Skeletal muscle tissue (tissue), 4 donors: ENCODE data around the gene SUZ12. TPM values are rescaled to one million over a fixed set of nuclear protein-coding genes. Genes with fewer than 3 reads are reported as not detected.
"Not testable (repeated sequence)": the region's sequence is repeated elsewhere in the genome, so short reads cannot be mapped to it uniquely, and the experiment has no call there.

Experiments
- H3K27ac ChIP-seq: one replicate; pipeline ENCODE4 v1.7.0; 2013; ENCODE audit warnings: mild to moderate bottlenecking, low read depth, low read length, inconsistent platforms
- H3K27me3 ChIP-seq, 3 donors: one replicate each; pipeline ENCODE4 v1.7.0; 2013; ENCODE audit warnings: low read length in 3 of 3; ENCODE audit not compliant: control insufficient read depth in 3 of 3, insufficient read depth in 3 of 3
- H3K36me3 ChIP-seq, 3 donors: one replicate each; pipeline ENCODE4 v1.7.0; 2013; ENCODE audit warnings: low read length in 3 of 3; ENCODE audit not compliant: control insufficient read depth in 3 of 3, insufficient read depth in 3 of 3
- H3K4me1 ChIP-seq, 3 donors: one replicate each; pipeline ENCODE4 v1.7.0; 2013; ENCODE audit warnings: low read length in 3 of 3, mild to moderate bottlenecking in 3 of 3; ENCODE audit not compliant: control insufficient read depth in 3 of 3, insufficient read depth in 3 of 3
- H3K4me3 ChIP-seq, 3 donors: one replicate each; pipeline ENCODE4 v1.7.0; 2013; ENCODE audit warnings: low read length in 3 of 3
- H3K9ac ChIP-seq, 3 donors: one replicate each; pipeline ENCODE4 v1.7.0; 2013; ENCODE audit warnings: low read length in 3 of 3, mild to moderate bottlenecking in 3 of 3, moderate library complexity in 2 of 3, low read depth in 1 of 3
- H3K9me3 ChIP-seq, 3 donors: one replicate each; pipeline ENCODE4 v1.7.0; 2013; ENCODE audit warnings: low read length in 3 of 3; ENCODE audit not compliant: control insufficient read depth in 3 of 3
- total RNA-seq: library from RNA; depleted of rRNA; stranded (reverse); fragments of >200 nt; gene quantifications from one replicate; pipeline ENCODE4 v1.2.3, GENCODE V29; 2014
- donor health status: Osteomylitis.

The SUZ12 gene
- 16.7 TPM for total RNA-seq

- H3K27ac ChIP-seq = peak within 1 kb of the TSS; percentile 77
- H3K9me3 ChIP-seq, H3K4me1 ChIP-seq, H3K27me3 ChIP-seq, H3K36me3 ChIP-seq: not testable (repeated sequence)
- peak within 1 kb of the TSS; percentile 61 to 81 (median 62) for H3K9ac ChIP-seq
- H3K4me3 ChIP-seq = peak within 1 kb of the TSS; percentile 77 to 82 (median 79)
Measured at GRCh38 chr17:31936615-31937609, at the start of gene SUZ12. Gene SUZ12 (plus strand): TSS chr17:31937007. CDS start chr17:31937247, 240 bp downstream.

- Histone ChIP-seq H3K9me3 (no peaks in the 10 kb centered on the region), H3K27ac (no peak overlapping the region), H3K36me3 (peaks cover 26 to 53% (median 49%) of the 10 kb centered on the region in 3 donors), H3K4me3 (no peak overlapping the region), H3K27me3 (no peaks in the 10 kb centered on the region), H3K9ac (no peak overlapping the region), H3K4me1 (no peaks in the 10 kb centered on the region)
Measured at GRCh38 chr17:31888124-31888523, 48.7 kb upstream of the SUZ12 start.

GRCh38 chr17:31900877-31901276 lies 35.9 kb upstream of the SUZ12 start:
- H3K9ac ChIP-seq = peak overlapping the region; percentile 80 to 88 (median 84)
- no peaks in the 10 kb centered on the region for H3K9me3 ChIP-seq
- peaks cover 11 to 22% (median 18%) of the 10 kb centered on the region in 3 donors for H3K36me3 ChIP-seq
- H3K4me3 ChIP-seq = peak overlapping the region; percentile 84 to 97 (median 92)
- H3K4me1 ChIP-seq = peaks cover 4 to 10% (median 6%) of the 10 kb centered on the region in 3 donors
- peak overlapping the region; percentile 41 for H3K27ac ChIP-seq
- H3K27me3 ChIP-seq = no peaks in the 10 kb centered on the region

- Histone ChIP-seq H3K9ac (no peak overlapping the region), H3K4me1 (peaks cover 4 to 10% (median 6%) of the 10 kb centered on the region in 3 donors), H3K4me3 (no peak overlapping the region), H3K27ac (no peak overlapping the region), H3K27me3 (no peaks in the 10 kb centered on the region), H3K36me3 (peaks cover 11 to 13% (median 12%) of the 10 kb centered on the region in 3 donors), H3K9me3 (no peaks in the 10 kb centered on the region)
Measured at GRCh38 chr17:31902693-31903092, 34.1 kb upstream of the SUZ12 start.

- no peak overlapping the region for H3K9ac ChIP-seq
- H3K4me3 ChIP-seq = no peak overlapping the region
- peaks cover 4 to 10% (median 6%) of the 10 kb centered on the region in 3 donors for H3K4me1 ChIP-seq
- H3K27me3 ChIP-seq = no peaks in the 10 kb centered on the region
- H3K36me3 ChIP-seq = peaks cover 8 to 11% (median 9%) of the 10 kb centered on the region in 3 donors
- H3K9me3 ChIP-seq = no peaks in the 10 kb centered on the region
- no peak overlapping the region for H3K27ac ChIP-seq
Measured at GRCh38 chr17:31903401-31903800, 33.4 kb upstream of the SUZ12 start.

- H3K27me3 ChIP-seq = no peaks in the 10 kb centered on the region
- H3K9ac ChIP-seq = no peak overlapping the region
- no peak overlapping the region for H3K27ac ChIP-seq
Measured at GRCh38 chr17:31907342-31907962, 29.4 kb upstream of the SUZ12 start.

GRCh38 chr17:31908386-31908785 lies 28.4 kb upstream of the SUZ12 start:
- Histone ChIP-seq H3K27me3 (no peaks in the 10 kb centered on the region), H3K36me3 (no peaks in the 10 kb centered on the region), H3K9me3 (no peaks in the 10 kb centered on the region), H3K4me1 (no peaks in the 10 kb centered on the region), H3K4me3 (no peak overlapping the region), H3K9ac (no peak overlapping the region), H3K27ac (no peak overlapping the region)

More at GRCh38 chr17:31907342-31907962, 29.4 kb upstream of the SUZ12 start:
- Histone ChIP-seq H3K4me1 (no peaks in the 10 kb centered on the region), H3K36me3 (no peaks in the 10 kb centered on the region), H3K4me3 (no peak overlapping the region), H3K9me3 (no peaks in the 10 kb centered on the region)

- H3K4me1 ChIP-seq, H3K27ac ChIP-seq, H3K4me3 ChIP-seq, H3K9ac ChIP-seq, H3K9me3 ChIP-seq, H3K36me3 ChIP-seq: not testable (repeated sequence)
- H3K27me3 ChIP-seq = peaks cover 10 to 14% (median 12%) of the 10 kb centered on the region in 3 donors
Measured at GRCh38 chr17:31912705-31913104, 24.1 kb upstream of the SUZ12 start.

GRCh38 chr17:31915456-31916100 lies 21.2 kb upstream of the SUZ12 start:
- H3K27ac ChIP-seq = no peak overlapping the region

More at GRCh38 chr17:31915456-31916100, 21.2 kb upstream of the SUZ12 start:
- Histone ChIP-seq H3K9ac (no peak overlapping the region), H3K9me3 (no peaks in the 10 kb centered on the region), H3K4me1 (no peaks in the 10 kb centered on the region), H3K27me3 (peaks cover 12 to 15% (median 15%) of the 10 kb centered on the region in 3 donors), H3K36me3 (no peaks in the 10 kb centered on the region), H3K4me3 (no peak overlapping the region)
